GM18907 (cell line): ENCODE data around the gene HTT-AS.
A peak's percentile ranks its signal among the peaks of the same experiment; 100 is the strongest.

Experiments used
- ATAC-seq: cut with Tn5 transposase; IDR thresholded peaks from one replicate; pipeline ENCODE4 v1.9.1; 2021; ENCODE audit warnings: mild to moderate bottlenecking, moderate library complexity; ENCODE audit not compliant: unreplicated experiment

The HTT-AS gene

DNA sequence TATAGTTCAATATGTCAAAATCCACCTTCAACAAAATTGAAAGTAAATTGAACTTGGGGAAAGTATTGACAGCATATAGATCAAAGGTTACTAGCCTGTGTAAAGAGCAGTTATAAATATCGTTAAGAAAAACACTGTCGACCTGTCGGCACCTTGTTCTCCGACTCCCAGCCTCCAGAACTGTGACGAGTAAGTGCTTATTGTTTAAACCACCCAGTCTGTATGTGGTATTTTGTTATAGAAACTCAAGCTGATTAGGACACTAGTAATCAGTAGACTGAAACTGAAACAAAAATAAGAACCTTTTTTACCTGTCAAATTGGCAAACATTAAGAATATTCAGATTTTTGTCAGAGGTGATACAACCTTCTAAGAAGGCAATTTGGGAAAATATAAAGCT, 17.1 kb upstream of the HTT-AS start:
- ATAC-seq: no peak

DNA sequence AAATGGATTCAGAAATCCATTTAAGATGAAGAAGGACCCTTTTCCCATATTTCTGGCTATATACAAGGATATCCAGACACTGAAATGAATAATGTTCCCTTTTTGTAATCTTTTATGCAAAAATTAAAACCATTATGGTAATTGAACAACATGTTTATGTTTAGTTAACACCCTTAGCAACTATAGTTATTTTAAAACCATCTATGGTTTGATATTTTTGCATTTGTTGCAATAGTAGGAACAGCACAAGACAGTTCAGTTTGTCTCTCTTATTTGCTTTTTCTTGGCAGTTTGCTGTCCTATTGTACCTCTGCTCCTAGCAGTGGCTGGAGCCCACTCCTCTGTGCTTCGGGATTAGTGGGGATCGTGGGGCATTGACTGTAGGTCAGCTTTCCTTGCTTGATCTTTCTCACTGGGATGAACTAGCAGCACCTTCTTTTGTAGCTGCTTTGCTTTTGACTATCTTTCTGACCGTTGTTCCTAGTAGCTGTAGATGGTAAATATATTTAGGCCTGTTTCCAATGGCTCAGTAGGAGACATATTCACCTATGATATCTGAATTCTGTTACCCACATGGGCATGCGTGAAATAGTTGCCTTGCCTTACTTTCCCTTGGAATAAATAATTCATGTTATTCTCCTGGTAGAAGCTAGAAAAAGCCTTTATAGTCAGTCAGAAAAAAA, 12.9 kb upstream of the HTT-AS start:
- ATAC-seq: no peak

DNA sequence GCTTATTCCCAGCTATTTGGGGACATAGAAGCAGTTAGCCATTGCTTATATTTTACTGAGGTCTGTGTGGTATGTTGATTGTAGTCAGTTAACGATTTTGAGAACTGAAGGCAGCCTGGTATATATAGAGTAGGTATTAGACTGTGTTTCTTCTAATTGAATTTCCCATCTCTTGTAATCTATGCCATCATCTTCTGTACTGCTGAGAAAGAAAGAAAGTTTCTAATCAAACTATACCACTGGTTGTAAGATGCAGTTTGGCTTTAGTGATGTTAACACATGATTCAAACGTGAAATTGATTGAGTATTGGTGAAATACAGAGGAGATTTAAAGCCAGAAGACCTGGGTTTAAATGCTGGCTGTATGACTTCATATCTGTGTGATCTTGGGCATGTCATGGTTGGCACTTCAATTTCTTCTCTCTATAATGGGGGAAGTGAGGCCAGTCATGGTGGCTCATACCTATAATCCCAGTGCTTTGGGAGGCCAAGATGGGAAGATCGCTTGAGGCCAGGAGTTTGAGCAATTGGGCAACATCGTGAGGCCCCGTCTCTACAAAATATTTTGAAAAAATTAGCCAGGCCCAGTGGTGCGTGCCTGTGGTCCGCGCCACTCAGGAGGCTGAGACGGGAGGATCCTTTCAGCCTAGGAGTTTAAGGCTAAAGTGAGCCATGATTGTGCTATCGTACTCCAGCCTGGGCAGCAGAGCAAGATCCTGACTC, 11.8 kb upstream of the HTT-AS start:
- ATAC-seq: no peak

DNA sequence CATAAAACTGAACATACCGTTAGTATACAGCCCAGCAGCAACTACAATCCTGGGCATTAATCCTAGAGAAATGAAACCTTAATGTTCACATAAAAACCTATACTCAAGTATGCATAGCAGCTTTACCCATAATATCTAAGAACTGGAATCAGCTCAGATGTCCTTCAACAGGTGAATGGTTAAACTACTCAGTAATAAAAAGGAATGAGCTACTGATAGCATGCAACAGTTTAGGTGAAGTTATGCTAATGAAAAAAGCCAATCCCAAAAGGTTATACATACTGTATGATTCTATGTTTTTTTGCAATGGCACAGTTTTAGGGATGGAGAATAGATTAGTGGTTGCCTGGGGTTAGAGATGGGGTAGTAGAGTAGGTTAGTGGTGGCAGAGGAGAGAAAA, 9.4 kb upstream of the HTT-AS start:
- no peak for ATAC-seq

DNA sequence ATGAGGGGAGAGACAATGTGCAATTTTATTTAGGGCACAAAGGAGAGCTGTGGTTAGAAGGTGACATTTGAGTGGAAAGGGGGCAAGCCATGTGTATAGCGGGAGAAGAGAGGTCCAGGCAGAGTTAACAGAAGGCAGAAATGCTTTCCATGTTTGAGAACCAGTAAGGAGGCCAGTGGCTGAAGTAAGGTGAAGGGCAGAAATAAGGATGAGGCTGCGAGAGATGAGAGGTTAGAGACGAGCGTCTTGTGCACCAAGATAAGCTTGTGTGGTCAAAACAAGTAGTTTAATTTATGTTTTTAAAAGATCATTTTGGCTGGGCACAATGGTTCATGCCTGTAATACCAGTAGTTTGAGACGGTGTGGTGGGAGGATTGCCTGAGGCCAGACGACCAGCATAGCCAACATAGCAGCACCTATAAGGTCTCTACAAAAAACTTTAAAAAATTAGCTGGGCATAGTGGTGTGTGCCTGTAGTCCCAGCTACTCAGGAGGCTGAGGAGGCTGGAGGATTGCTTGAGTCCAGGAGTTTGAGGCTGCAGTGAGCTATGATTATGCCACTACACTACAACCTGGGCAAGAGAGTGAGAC, 8.7 kb upstream of the HTT-AS start:
- no peak for ATAC-seq

DNA sequence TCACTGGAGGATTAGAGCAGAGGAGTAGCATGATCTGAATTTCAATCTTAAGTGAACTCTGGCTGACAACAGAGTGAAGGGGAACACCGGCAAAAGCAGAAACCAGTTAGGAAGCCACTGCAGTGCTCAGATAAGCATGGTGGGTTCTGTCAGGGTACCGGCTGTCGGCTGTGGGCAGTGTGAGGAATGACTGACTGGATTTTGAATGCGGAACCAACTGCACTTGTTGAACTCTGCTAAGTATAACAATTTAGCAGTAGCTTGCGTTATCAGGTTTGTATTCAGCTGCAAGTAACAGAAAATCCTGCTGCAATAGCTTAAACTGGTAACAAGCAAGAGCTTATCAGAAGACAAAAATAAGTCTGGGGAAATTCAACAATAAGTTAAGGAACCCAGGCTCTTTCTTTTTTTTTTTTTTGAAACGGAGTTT, 5.4 kb upstream of the HTT-AS start:
- peak; percentile 34 for ATAC-seq

DNA sequence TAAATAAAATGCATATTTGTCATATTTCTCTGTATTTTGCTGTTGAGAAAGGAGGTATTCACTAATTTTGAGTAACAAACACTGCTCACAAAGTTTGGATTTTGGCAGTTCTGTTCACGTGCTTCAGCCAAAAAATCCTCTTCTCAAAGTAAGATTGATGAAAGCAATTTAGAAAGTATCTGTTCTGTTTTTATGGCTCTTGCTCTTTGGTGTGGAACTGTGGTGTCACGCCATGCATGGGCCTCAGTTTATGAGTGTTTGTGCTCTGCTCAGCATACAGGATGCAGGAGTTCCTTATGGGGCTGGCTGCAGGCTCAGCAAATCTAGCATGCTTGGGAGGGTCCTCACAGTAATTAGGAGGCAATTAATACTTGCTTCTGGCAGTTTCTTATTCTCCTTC, 3.5 kb upstream of the HTT-AS start:
- ATAC-seq: peak; percentile 41

DNA sequence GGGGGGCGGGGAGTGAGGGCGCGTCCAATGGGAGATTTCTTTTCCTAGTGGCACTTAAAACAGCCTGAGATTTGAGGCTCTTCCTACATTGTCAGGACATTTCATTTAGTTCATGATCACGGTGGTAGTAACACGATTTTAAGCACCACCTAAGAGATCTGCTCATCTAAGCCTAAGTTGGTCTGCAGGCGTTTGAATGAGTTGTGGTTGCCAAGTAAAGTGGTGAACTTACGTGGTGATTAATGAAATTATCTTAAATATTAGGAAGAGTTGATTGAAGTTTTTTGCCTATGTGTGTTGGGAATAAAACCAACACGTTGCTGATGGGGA, 1.3 kb upstream of the HTT-AS start:
- no peak for ATAC-seq

DNA sequence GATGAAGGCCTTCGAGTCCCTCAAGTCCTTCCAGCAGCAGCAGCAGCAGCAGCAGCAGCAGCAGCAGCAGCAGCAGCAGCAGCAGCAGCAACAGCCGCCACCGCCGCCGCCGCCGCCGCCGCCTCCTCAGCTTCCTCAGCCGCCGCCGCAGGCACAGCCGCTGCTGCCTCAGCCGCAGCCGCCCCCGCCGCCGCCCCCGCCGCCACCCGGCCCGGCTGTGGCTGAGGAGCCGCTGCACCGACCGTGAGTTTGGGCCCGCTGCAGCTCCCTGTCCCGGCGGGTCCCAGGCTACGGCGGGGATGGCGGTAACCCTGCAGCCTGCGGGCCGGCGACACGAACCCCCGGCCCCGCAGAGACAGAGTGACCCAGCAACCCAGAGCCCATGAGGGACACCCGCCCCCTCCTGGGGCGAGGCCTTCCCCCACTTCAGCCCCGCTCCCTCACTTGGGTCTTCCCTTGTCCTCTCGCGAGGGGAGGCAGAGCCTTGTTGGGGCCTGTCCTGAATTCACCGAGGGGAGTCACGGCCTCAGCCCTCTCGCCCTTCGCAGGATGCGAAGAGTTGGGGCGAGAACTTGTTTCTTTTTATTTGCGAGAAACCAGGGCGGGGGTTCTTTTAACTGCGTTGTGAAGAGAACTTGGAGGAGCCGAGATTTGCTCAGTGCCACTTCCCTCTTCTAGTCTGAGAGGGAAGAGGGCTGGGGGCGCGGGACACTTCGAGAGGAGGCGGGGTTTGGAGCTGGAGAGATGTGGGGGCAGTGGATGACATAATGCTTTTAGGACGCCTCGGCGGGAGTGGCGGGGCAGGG, 711 bp upstream of the HTT-AS start:
- peak; percentile 18 for ATAC-seq

DNA sequence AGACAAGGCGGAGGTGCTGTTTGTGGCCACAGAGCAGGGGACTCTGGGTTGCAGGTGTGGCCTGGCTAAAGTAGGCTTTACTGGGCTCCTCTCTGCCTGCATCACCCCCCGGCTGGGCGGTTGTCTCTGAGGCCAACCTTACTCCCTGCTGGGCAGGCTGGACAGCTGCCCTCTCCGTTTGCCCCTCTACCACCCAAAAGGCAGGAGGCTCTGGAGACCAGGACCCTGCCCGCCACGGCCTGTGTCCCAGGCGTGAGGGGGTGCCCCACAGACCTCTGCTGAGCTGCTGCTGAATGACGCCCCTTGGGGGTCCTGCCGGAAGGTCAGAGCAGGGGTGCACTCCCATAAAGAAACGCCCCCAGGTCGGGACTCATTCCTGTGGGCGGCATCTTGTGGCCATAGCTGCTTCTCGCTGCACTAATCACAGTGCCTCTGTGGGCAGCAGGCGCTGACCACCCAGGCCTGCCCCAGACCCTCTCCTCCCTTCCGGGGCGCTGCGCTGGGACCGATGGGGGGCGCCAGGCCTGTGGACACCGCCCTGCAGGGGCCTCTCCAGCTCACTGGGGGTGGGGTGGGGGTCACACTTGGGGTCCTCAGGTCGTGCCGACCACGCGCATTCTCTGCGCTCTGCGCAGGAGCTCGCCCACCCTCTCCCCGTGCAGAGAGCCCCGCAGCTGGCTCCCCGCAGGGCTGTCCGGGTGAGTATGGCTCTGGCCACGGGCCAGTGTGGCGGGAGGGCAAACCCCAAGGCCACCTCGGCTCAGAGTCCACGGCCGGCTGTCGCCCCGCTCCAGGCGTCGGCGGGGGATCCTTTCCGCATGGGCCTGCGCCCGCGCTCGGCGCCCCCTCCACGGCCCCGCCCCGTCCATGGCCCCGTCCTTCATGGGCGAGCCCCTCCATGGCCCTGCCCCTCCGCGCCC, 920 bp downstream of the HTT-AS start:
- ATAC-seq: peak; percentile 29

DNA sequence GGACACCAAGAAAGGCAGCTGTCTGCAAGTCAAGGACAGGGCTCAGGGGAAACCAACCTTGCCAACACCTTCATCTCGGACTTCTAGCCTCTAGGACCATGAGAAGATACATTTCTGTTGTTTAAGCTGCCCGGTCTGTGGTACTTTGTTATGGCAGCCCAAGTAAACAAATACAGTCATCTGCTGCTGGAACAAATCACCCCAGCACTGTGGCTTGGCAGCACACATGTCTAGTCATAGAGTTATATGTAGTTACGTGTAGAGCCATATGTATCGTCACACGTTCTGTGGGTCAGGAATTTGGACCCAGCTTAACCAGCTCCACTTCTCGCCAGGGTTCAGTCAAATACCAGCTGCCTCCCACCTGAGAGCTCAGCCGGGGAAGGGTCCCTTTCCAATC, 2.5 kb downstream of the HTT-AS start:
- no peak for ATAC-seq

DNA sequence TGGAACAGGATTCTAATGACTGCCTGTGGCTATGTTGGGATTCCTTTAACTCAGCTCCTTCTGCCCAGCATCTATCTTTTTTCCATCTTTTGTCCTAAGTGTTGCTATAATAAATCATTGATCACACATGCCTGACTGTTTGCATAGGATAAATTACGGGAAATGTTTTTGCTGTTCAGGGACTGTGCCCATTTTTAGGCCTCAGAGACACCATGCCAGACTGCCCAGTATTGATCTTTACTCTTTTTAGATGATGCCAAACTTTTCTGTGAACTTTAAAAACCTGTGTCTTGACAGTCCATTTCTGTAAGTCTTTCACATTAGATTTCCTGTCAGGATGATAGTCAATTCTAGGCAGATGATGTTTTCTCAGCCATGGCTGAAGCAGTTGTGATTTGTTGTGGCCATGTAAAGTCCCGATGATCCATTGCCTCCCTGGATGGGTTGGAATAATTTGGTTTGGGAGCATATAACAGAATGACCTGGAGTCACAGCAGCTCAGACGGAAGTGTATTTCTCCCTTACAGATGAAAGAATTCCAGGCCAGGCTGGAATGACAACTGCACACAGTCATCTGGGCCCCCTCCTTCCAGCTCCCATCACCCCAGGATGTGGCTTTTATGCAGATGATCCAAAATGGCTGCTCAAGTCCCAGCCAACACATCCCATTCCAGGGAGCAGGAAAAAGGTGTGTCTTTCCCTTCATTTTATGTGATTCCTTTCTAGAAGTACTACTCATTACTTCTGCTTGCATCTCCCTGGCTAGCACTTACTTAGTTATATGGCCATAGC, 3.4 kb downstream of the HTT-AS start:
- ATAC-seq: no peak

DNA sequence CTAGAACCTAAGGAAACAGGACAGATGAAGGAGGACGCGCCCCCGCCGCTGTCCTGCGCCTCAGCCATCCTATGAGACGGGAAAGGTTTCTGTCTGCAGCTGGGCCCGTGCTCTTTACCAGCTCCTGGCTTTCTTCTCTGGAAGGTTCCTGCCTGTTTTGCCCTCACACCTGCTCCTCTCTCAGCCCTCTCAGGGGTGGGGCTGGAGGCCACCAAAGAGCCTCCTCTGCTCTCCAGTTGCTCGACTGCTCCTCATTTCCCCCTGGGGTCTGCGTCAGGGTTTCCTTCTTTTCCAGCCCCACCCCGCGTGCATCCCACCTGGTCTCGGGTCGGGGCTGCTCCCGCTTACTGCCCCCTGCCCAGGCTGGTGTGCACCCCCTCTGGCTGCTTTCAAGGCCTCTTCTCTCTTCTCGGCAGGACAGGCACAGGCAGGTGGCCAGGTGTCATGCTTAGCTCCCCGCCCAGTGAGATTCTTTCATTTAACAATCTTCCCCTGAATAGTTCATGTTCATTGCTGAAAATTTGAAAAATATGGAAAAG, 4.6 kb downstream of the HTT-AS start:
- ATAC-seq: no peak

DNA sequence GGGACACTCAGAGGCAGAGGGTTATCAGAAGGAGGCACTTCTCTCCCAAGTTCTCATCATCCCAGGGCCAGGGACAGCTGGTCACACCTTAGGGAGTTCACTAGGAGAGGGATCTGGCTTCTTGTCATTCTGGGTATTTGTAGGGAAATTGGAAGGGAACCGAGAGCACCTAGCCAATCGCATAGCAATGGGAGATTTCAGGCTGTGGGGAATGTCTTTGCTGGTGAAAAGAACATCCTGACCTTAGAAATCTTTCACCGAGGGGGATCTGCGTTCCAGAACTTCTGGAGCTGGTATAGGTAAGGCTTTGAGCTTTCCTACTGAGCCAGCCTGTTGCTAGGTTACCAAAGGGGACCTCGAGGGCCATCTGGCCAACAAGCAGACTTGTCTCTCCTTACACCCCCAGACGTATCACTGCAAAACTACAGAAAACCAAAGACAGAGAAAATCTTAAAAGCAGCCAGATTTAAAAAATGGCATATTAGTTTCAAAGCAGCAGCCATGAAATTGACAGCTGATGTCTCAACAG, 6.8 kb downstream of the HTT-AS start:
- no peak for ATAC-seq

DNA sequence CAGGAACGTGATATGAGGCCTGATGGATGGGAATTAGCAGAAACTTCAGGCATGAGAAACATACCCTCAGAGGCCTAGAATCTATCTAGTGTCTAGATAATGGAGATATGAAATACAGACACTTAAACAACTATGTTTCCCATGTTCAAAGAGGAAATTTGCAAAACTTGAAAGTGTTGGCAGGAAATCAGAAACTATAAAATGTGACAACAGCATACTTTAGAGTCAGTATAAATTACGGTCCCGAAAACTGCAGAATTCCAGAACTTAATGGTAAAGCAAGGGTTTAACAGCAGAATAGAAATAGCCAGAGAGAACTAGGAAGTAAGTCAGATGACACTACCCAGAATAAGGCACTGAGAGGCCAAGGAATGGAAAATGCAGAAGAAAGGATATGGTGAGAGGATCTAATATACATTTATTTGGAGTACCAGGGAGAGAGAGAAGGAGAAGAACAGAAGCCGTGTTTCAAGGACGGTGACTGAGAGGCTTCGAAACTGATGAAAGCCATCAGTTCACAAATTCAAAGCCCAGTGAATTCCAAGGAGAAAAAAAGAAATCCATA, 7.4 kb downstream of the HTT-AS start:
- no peak for ATAC-seq

DNA sequence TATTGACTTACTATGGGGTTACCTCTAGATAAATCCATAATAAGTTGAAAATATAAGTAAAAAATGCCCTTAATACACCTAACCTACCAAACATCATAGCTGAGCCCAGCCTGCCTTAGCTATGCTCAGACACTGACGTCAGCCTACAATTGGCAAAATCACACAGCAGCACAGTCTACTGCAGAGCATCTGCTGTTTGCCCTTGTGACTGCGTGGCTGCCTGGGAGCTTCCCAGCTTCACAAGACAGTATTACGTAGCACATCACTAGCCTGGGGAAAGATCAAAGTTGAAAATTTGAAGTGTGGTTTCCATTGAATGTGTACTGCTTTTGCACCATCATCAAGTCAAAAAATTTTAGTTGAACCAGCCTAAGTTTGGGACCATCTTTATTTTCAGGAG, 8.8 kb downstream of the HTT-AS start:
- no peak for ATAC-seq

DNA sequence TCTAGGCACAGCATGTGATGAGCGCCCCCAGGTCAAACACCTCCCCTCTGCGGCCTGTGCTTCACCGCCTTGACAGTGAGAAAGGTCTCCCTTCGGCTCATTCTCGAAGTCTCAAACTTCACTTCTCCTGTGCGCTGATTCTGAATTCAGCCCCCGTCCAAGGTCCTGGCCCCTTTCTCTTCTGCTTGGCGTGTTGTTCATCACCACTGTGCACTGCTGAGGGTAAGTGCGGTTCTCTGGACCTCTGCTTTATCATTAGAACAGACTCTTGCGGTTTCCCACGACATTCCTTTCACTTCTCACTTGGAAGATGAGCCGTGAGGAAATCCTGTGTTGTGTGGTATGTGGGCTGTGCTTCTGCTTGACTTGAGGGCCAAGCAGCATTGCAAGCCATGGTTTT, 11.9 kb downstream of the HTT-AS start:
- ATAC-seq: no peak

DNA sequence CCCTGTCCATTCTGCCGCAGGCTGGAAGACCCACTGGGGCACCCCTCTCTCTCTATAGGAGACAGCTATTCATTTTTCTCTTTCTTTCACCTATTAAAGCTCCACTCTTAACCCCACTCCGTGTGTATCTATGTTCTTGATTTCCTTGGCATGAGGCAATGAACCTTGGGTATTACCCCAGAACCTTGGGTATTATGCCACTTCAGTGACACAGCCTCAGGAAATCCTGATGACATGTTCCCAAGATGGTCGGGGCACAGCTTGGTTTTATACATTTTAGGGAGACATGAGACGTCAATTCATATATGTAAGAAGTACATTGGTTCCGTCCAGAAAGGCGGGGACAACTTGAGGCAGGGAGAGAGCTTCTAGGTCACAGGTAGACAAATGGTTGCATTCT, 13.4 kb downstream of the HTT-AS start:
- ATAC-seq: no peak

DNA sequence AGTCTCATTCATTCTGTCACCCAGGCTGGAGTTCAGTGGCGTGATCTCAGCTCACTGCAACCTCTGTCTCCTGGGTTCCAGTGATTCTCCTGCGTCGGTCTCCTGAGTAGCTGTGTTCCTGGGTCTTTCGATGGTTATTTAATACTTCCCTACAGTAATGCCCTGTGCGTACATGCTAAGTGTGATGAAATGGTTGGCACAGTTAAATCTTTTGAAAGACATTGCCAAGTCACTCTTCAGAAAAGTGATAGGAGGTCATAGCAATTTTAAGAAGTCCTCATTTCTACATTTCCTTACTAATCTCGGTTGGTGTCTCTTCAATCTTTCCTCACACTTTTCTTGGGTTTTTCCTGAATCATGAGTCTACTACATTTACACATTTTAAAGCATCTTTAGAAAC, 14.4 kb downstream of the HTT-AS start:
- ATAC-seq: no peak
